Measurements from ENCODE around the gene STRADB. TPM values are rescaled to one million over a fixed set of nuclear protein-coding genes. Genes with fewer than 3 reads are reported as not detected.
"Not testable (repeated sequence)": the region's sequence is repeated elsewhere in the genome, so short reads cannot be mapped to it uniquely, and the experiment has no call there.

The STRADB gene
- total RNA-seq, 2 experiments from 2014 or later: 25.5 to 25.9 TPM

DNA sequence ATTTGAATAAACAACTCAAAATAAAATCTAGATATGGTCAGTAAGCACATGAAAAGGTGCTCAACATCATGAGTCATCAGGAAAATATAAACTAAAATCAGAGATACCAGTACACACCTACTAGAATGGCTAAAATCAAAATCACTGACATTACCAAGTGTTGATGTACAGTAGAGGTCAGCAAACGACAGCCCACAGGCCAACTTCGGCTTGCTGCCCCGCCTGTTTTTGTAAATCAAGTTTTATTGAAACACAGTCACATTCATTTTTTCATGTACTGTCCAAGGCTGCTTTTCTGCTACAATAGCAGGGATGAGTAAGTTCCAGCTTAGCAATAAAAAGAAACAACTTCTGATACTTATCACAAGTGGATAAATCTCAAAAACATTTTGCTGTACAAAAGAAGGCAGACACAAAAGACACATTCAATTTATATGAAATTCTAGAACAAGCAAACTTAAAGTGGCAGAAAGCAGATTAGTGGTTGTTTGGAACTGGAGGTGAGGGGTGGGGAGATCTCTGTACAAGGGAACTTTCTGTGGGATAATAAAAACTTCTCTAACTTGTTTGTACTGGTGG, 32.4 kb upstream of the STRADB start:
- DNase-seq (no peak), ATAC-seq (no peak)
- intact Hi-C loops (cut with micrococcal nuclease): no loop called here
- TF ChIP-seq, protein P1, sequence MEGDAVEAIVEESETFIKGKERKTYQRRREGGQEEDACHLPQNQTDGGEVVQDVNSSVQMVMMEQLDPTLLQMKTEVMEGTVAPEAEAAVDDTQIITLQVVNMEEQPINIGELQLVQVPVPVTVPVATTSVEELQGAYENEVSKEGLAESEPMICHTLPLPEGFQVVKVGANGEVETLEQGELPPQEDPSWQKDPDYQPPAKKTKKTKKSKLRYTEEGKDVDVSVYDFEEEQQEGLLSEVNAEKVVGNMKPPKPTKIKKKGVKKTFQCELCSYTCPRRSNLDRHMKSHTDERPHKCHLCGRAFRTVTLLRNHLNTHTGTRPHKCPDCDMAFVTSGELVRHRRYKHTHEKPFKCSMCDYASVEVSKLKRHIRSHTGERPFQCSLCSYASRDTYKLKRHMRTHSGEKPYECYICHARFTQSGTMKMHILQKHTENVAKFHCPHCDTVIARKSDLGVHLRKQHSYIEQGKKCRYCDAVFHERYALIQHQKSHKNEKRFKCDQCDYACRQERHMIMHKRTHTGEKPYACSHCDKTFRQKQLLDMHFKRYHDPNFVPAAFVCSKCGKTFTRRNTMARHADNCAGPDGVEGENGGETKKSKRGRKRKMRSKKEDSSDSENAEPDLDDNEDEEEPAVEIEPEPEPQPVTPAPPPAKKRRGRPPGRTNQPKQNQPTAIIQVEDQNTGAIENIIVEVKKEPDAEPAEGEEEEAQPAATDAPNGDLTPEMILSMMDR (IDR thresholded peaks at IDR 0.05): no peak
- ChIA-PET POLR2A (interaction anchor here (0.5 kb wide), 1 partner anchor 12 kb away, joined by 3 read pairs; no protein-coding TSS in a partner anchor), CTCF (no interaction called here)
- H3K4me3 Mint-ChIP-seq: no peak overlapping the region
- peak overlapping the region; percentile 77 for H3K27ac Mint-ChIP-seq
- H3K9me3 Mint-ChIP-seq: no peaks in the 10 kb centered on the region
- H3K27me3 Mint-ChIP-seq: no peaks in the 10 kb centered on the region
- peaks cover 44% of the 10 kb centered on the region for H3K4me1 Mint-ChIP-seq (ENCODE audit: low read depth)
- H3K36me3 Mint-ChIP-seq (ENCODE audit: low read depth): peaks cover 6% of the 10 kb centered on the region

DNA sequence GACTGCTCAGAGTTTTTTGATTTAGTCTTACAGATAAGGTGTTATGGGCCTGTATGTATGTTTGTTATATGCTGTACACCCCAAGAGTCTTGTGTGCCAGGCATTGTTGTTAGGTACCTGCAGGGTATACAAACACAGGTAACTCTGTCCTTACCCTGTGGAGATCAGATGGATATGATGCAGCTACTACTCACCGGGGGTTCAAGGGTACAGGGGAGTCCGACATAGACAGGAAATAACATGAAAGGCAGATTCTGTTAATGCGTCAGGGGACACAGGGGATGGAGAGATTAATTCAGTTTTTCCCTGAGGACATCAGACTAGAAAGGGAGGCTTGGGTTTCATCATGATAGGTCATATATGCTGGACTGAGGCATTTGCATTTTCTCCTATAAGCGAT, 31.6 kb upstream of the STRADB start:
- ChIA-PET POLR2A (no interaction called here), CTCF (no interaction called here)
- peak; percentile 32 for ATAC-seq

GRCh38 chr2:201420442-201421113, 31.0 kb upstream of the STRADB start:
- TF ChIP-seq, protein P1 (IDR thresholded peaks at IDR 0.05): no peak
- DNase-seq: no peak
- Mint-ChIP-seq H3K36me3 (ENCODE audit: low read depth) (peaks cover 6% of the 10 kb centered on the region), H3K4me3 (no peak overlapping the region), H3K4me1 (ENCODE audit: low read depth) (peaks cover 45% of the 10 kb centered on the region), H3K9me3 (no peaks in the 10 kb centered on the region), H3K27me3 (no peaks in the 10 kb centered on the region), H3K27ac (peak overlapping the region; percentile 66)
- ChIA-PET POLR2A (no interaction called here), CTCF (no interaction called here)
- intact Hi-C loops (cut with micrococcal nuclease): no loop called here
- peak; percentile 60 for ATAC-seq

More for the DNA sequence above, 31.6 kb upstream of the STRADB start:
- H3K4me3 Mint-ChIP-seq: no peak overlapping the region
- H3K9me3 Mint-ChIP-seq: no peaks in the 10 kb centered on the region
- peaks cover 6% of the 10 kb centered on the region for H3K36me3 Mint-ChIP-seq (ENCODE audit: low read depth)
- TF ChIP-seq, protein P1 (IDR thresholded peaks at IDR 0.05): no peak
- H3K27me3 Mint-ChIP-seq: no peaks in the 10 kb centered on the region
- DNase-seq: no peak
- peak overlapping the region; percentile 66 for H3K27ac Mint-ChIP-seq
- H3K4me1 Mint-ChIP-seq (ENCODE audit: low read depth): peaks cover 45% of the 10 kb centered on the region
- intact Hi-C loops (cut with micrococcal nuclease): no loop called here

- TF ChIP-seq, protein P1 (IDR thresholded peaks at IDR 0.05): no peak
- ChIA-PET POLR2A (no interaction called here), CTCF (interaction anchor here (1.3 kb wide), 1 partner anchor 62 kb away, joined by 4 read pairs; no protein-coding TSS in a partner anchor)
- ATAC-seq: no peak
- Mint-ChIP-seq H3K4me1 (ENCODE audit: low read depth) (peaks cover 22% of the 10 kb centered on the region), H3K9me3 (peaks cover 3% of the 10 kb centered on the region), H3K4me3 (no peak overlapping the region), H3K36me3 (ENCODE audit: low read depth) (peaks cover 5% of the 10 kb centered on the region), H3K27me3 (no peaks in the 10 kb centered on the region), H3K27ac (no peak overlapping the region)
- intact Hi-C loops (cut with micrococcal nuclease): no loop called here
- no peak for DNase-seq
Observed at GRCh38 chr2:201425952-201426351, 25.6 kb upstream of the STRADB start.

DNA sequence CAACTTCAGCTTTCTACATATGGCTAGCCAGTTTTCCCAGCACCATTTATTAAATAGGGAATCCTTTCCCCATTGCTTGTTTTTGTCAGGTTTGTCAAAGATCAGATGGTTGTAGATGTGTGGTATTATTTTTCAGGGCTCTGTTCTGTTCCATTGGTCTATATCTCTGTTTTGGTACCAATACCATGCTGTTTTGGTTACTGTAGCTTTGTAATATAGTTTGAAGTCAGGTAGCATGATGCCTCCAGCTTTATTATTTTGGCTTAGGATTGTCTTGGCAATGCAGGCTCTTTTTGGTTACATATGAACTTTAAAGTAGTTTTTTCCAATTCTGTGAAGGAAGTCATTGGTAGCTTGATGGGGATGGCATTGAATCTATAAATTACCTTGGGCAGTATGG, 23.2 kb upstream of the STRADB start:
- H3K4me1 Mint-ChIP-seq (ENCODE audit: low read depth): peaks cover 26% of the 10 kb centered on the region
- peaks cover 11% of the 10 kb centered on the region for H3K36me3 Mint-ChIP-seq (ENCODE audit: low read depth)

GRCh38 chr2:201429835-201430234, 21.7 kb upstream of the STRADB start:
- intact Hi-C loops (cut with micrococcal nuclease); DNase-seq; CTCF ChIA-PET; ATAC-seq; H3K27ac Mint-ChIP-seq; H3K4me3 Mint-ChIP-seq; H3K27me3 Mint-ChIP-seq; H3K9me3 Mint-ChIP-seq: not testable (repeated sequence)
- peaks cover 33% of the 10 kb centered on the region for H3K4me1 Mint-ChIP-seq (ENCODE audit: low read depth)
- H3K36me3 Mint-ChIP-seq (ENCODE audit: low read depth): peaks cover 11% of the 10 kb centered on the region
- POLR2A ChIA-PET: interaction anchor here (1.7 kb wide), 1 partner anchor 21 kb away, joined by 6 read pairs; the partner anchor contains the start of genes STRADB and TRAK2

More for the DNA sequence above, 23.2 kb upstream of the STRADB start:
- intact Hi-C loops (cut with micrococcal nuclease); H3K27ac Mint-ChIP-seq; H3K4me3 Mint-ChIP-seq; H3K9me3 Mint-ChIP-seq; H3K27me3 Mint-ChIP-seq; ATAC-seq; CTCF ChIA-PET; DNase-seq: not testable (repeated sequence)
- POLR2A ChIA-PET: interaction anchor here (0.6 kb wide), 1 partner anchor 12 kb away, joined by 3 read pairs; no protein-coding TSS in a partner anchor

DNA sequence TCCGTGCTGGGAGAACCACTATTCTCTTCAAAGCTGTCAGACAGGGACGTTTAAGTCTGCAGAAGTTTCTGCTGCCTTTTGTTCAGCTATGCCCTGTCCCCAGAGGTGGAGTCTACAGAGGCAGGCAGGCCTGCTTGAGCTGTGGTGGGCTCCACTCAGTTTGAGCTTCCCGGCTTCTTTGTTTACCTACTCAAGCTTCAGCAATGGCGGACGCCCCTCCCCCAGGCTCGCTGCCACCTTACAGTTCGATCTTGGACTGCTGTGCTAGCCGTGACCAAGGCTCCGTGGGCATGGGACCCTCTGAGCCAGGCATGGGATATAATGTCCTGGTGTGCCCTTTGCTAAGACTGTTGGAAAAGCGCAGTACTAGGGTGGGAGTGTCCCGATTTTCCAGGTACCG, 21.2 kb upstream of the STRADB start:
- H3K27me3 Mint-ChIP-seq; H3K27ac Mint-ChIP-seq; H3K9me3 Mint-ChIP-seq; DNase-seq; ATAC-seq; intact Hi-C loops (cut with micrococcal nuclease); CTCF ChIA-PET; H3K4me3 Mint-ChIP-seq: not testable (repeated sequence)
- Mint-ChIP-seq H3K36me3 (ENCODE audit: low read depth) (peaks cover 11% of the 10 kb centered on the region), H3K4me1 (ENCODE audit: low read depth) (peaks cover 33% of the 10 kb centered on the region)
- POLR2A ChIA-PET: interaction anchor here (1.7 kb wide), 1 partner anchor 21 kb away, joined by 6 read pairs; the partner anchor contains the start of genes STRADB and TRAK2
